Measurements from ENCODE around the gene TECPR2. TPM values are rescaled to one million over a fixed set of nuclear protein-coding genes. Genes with fewer than 3 reads are reported as not detected.
A peak's percentile ranks its signal among the peaks of the same experiment; 100 is the strongest.

TECPR2 gene
- total and polyA plus RNA-seq, 2 of the 13 experiments (the other 11 are each of a cell fraction or from before 2014, with no cell fraction given), result 3.5 to 5.7 TPM

DNA sequence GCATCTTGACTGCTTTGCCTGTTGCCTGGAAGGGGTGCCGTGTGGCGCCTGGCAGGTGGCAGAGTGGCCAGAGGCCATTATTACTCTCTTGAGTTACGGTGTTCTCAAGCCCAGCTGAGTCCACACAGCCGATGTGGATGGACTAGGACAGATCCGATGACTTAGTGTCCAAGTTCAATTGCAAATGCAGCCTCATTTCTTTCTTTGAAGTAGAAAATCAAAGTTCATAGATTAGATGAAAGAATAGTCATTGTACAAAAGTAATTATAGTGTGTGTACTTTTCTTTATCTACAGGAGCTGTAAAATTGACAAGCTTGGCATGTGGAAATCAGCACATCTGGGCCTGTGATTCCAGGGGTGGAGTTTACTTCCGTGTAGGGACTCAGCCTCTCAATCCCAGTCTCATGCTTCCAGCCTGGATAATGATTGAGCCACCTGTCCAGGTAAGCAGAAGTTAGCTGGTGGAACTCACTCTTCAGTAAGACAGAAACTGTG lies 102.2 kb downstream of the TECPR2 start (continued):
- TF ChIP-seq, protein P1, sequence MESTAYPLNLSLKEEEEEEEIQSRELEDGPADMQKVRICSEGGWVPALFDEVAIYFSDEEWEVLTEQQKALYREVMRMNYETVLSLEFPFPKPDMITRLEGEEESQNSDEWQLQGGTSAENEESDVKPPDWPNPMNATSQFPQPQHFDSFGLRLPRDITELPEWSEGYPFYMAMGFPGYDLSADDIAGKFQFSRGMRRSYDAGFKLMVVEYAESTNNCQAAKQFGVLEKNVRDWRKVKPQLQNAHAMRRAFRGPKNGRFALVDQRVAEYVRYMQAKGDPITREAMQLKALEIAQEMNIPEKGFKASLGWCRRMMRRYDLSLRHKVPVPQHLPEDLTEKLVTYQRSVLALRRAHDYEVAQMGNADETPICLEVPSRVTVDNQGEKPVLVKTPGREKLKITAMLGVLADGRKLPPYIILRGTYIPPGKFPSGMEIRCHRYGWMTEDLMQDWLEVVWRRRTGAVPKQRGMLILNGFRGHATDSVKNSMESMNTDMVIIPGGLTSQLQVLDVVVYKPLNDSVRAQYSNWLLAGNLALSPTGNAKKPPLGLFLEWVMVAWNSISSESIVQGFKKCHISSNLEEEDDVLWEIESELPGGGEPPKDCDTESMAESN (CRISPR knock-in tag; conservative IDR thresholded peaks at IDR 0.05), result no peak
- TF ChIP-seq, protein P2, sequence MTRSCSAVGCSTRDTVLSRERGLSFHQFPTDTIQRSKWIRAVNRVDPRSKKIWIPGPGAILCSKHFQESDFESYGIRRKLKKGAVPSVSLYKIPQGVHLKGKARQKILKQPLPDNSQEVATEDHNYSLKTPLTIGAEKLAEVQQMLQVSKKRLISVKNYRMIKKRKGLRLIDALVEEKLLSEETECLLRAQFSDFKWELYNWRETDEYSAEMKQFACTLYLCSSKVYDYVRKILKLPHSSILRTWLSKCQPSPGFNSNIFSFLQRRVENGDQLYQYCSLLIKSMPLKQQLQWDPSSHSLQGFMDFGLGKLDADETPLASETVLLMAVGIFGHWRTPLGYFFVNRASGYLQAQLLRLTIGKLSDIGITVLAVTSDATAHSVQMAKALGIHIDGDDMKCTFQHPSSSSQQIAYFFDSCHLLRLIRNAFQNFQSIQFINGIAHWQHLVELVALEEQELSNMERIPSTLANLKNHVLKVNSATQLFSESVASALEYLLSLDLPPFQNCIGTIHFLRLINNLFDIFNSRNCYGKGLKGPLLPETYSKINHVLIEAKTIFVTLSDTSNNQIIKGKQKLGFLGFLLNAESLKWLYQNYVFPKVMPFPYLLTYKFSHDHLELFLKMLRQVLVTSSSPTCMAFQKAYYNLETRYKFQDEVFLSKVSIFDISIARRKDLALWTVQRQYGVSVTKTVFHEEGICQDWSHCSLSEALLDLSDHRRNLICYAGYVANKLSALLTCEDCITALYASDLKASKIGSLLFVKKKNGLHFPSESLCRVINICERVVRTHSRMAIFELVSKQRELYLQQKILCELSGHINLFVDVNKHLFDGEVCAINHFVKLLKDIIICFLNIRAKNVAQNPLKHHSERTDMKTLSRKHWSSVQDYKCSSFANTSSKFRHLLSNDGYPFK (CRISPR knock-in tag; IDR thresholded peaks at IDR 0.05; ENCODE audit: borderline replicate concordance), result no peak
- TF ChIP-seq, protein P3, sequence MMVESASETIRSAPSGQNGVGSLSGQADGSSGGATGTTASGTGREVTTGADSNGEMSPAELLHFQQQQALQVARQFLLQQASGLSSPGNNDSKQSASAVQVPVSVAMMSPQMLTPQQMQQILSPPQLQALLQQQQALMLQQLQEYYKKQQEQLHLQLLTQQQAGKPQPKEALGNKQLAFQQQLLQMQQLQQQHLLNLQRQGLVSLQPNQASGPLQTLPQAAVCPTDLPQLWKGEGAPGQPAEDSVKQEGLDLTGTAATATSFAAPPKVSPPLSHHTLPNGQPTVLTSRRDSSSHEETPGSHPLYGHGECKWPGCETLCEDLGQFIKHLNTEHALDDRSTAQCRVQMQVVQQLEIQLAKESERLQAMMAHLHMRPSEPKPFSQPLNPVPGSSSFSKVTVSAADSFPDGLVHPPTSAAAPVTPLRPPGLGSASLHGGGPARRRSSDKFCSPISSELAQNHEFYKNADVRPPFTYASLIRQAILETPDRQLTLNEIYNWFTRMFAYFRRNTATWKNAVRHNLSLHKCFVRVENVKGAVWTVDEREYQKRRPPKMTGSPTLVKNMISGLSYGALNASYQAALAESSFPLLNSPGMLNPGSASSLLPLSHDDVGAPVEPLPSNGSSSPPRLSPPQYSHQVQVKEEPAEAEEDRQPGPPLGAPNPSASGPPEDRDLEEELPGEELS (CRISPR knock-in tag; IDR thresholded peaks at IDR 0.05), result no peak
- TF ChIP-seq ZNF207 (IDR thresholded peaks at IDR 0.05; ENCODE audit: borderline replicate concordance) (no peak), TCF7 (IDR thresholded peaks at IDR 0.05; ENCODE audit: low read depth) (peak; percentile 85), MXD4 (CRISPR knock-in tag; IDR thresholded peaks at IDR 0.05) (no peak), MEIS2 (CRISPR knock-in tag; IDR thresholded peaks at IDR 0.05) (no peak; the same call in 1 of the 2 replicates), ZNF781 (CRISPR knock-in tag; IDR thresholded peaks at IDR 0.05; ENCODE audit: borderline replicate concordance, not compliant biosample characterization) (no peak), HMG20A (CRISPR knock-in tag; IDR thresholded peaks at IDR 0.05; ENCODE audit: borderline replicate concordance) (peak; percentile 26; the same call in 1 of the 2 replicates), JDP2 (CRISPR knock-in tag; IDR thresholded peaks at IDR 0.05; ENCODE audit: borderline replicate concordance) (no peak), ZNF160 (CRISPR knock-in tag; IDR thresholded peaks at IDR 0.05) (no peak), SCMH1 (CRISPR knock-in tag; IDR thresholded peaks at IDR 0.05; ENCODE audit: borderline replicate concordance) (no peak), RFXAP (CRISPR knock-in tag; IDR thresholded peaks at IDR 0.05; ENCODE audit: borderline replicate concordance) (no peak), MEF2D (CRISPR knock-in tag; IDR thresholded peaks at IDR 0.05) (0 out of 2 replicates have a peak, but pooled peaks have one; percentile 19), ZNF772 (CRISPR knock-in tag; IDR thresholded peaks at IDR 0.05) (no peak), ETV6 (CRISPR knock-in tag; conservative IDR thresholded peaks at IDR 0.05) (no peak), ELF3 (CRISPR knock-in tag; IDR thresholded peaks at IDR 0.05) (peak; percentile 95), NAIF1 (CRISPR knock-in tag; IDR thresholded peaks at IDR 0.05; ENCODE audit: borderline replicate concordance) (no peak), DNMT3B (CRISPR knock-in tag; conservative IDR thresholded peaks at IDR 0.05) (no peak)
- TF ChIP-seq, protein P4, sequence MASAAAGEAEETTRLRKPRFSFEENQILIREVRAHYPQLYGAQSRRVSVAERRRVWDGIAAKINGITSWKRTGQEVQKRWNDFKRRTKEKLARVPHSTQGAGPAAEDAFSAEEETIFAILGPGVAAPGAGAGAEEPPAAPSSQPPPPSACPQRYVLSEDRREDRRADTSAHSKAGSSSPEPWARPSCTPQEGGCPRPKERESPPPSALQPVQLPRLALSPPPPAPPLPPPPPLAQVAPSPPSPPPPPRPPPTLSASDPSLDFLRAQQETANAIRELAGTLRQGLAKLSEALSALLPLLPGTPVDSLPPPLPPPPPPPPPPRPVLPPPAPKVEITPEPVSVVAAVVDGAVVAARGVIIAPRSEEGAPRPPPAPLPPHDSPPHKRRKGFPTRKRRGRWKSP (CRISPR knock-in tag; IDR thresholded peaks at IDR 0.05), result no peak
- TF ChIP-seq, protein P5, sequence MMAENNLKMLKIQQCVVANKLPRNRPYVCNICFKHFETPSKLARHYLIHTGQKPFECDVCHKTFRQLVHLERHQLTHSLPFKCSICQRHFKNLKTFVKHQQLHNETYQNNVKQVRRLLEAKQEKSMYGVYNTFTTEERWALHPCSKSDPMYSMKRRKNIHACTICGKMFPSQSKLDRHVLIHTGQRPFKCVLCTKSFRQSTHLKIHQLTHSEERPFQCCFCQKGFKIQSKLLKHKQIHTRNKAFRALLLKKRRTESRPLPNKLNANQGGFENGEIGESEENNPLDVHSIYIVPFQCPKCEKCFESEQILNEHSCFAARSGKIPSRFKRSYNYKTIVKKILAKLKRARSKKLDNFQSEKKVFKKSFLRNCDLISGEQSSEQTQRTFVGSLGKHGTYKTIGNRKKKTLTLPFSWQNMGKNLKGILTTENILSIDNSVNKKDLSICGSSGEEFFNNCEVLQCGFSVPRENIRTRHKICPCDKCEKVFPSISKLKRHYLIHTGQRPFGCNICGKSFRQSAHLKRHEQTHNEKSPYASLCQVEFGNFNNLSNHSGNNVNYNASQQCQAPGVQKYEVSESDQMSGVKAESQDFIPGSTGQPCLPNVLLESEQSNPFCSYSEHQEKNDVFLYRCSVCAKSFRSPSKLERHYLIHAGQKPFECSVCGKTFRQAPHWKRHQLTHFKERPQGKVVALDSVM (CRISPR knock-in tag; IDR thresholded peaks at IDR 0.05), result no peak
